Measurements from ENCODE around the gene BUD31. TPM values are rescaled to one million over a fixed set of nuclear protein-coding genes. Genes with fewer than 3 reads are reported as not detected.

The BUD31 gene
- total and polyA plus RNA-seq, 10 of the 15 experiments (the other 5 are each of a cell fraction or from before 2014, with no cell fraction given) = 74.2 to 317 (median 130) TPM

GRCh38 chr7:99404977-99405320 lies 3.8 kb upstream of the BUD31 start (continued):
- TF ChIP-seq ZBTB11 (CRISPR knock-in tag; IDR thresholded peaks at IDR 0.05) (no peak), PAX8 (IDR thresholded peaks at IDR 0.05) (no peak)

GRCh38 chr7:99406557-99406956 lies 2.2 kb upstream of the BUD31 start:
- CTCF ChIA-PET = interaction anchor here (0.9 to 4.6 kb wide), 9 partner anchors 8 to 431 kb away, joined by 3 to 31 read pairs (median 4); partner anchors contain the start of gene ARPC1A
- peaks cover 12% of the 10 kb centered on the region for H3K4me1 ChIP-seq (ENCODE audit: control insufficient read depth, insufficient read depth, low read length)
- peaks cover 62% of the 10 kb centered on the region for H3K79me2 ChIP-seq (ENCODE audit: control insufficient read depth, insufficient read depth, low read length)
- peak overlapping the region; percentile 99; the same call in 1 of the 2 replicates for H3K27ac ChIP-seq (ENCODE audit: control insufficient read depth, insufficient read depth)
- no TSS peak for BruUV-seq (replicated peaks)
- peak overlapping the region; percentile 83 for H3K4me2 ChIP-seq (ENCODE audit: control insufficient read depth, insufficient read depth)
- no peak overlapping the region for H2AFZ ChIP-seq (ENCODE audit: control insufficient read depth, low read depth, low read length)
- RAD21 ChIA-PET (ENCODE audit: unreplicated experiment) = interaction anchor here (1.6 to 2.2 kb wide), 2 partner anchors 27 to 41 kb away, joined by 5 to 15 read pairs; no protein-coding TSS in a partner anchor
- DNase-seq (ENCODE audit: low read depth, low spot score) (no peak), FAIRE-seq (no peak), ATAC-seq (peak; percentile 8)
- intact Hi-C loops (cut with micrococcal nuclease; ENCODE audit: unreplicated experiment) (loop anchor here (5.0 kb wide), 1 partner anchor 34 kb away; the partner anchor contains the start of gene ARPC1B), in situ Hi-C loops (cut with MboI) (no loop called here)
- SMC1A ChIA-PET (ENCODE audit: uncharacterized antibody, unreplicated experiment) = interaction anchor here (0.7 to 1.5 kb wide), 4 partner anchors 12 to 54 kb away, joined by 3 to 8 read pairs (median 4); no protein-coding TSS in a partner anchor
- H3K9me3 ChIP-seq (replicated peaks; ENCODE audit: control insufficient read depth, insufficient read depth, low read length) = no peaks in the 10 kb centered on the region
- peak overlapping the region; percentile 98 for H3K9ac ChIP-seq (ENCODE audit: control insufficient read depth, insufficient read depth, low read length)
- POLR2A ChIA-PET = interaction anchor here (1.1 to 4.9 kb wide), 4 partner anchors 8 to 95 kb away, joined by 3 to 51 read pairs (median 10); partner anchors contain the start of genes CPSF4 and PTCD1
- no peaks in the 10 kb centered on the region for H3K27me3 ChIP-seq (replicated peaks in 1 of 2; ENCODE audit: control insufficient read depth in 2 of 2, insufficient read depth in 2 of 2, low read length in 1 of 2)
- TF ChIP-seq CTCF (IDR thresholded peaks at IDR 0.05 in 2 of 3, conservative IDR thresholded peaks at IDR 0.05 in 1 of 3; ENCODE audit: control insufficient read depth in 2 of 3, extremely low read depth in 1 of 3, insufficient read depth in 1 of 3, low read depth in 3 of 3, low read length in 3 of 3) (peak in 2 of 3 experiments; percentile 15 to 35; a peak in 3 of 6 replicates), MAX (IDR thresholded peaks at IDR 0.05; ENCODE audit: low read depth, low read length) (no peak), SMC3 (IDR thresholded peaks at IDR 0.05; ENCODE audit: borderline replicate concordance, low read length) (peak; percentile 24; the same call in 1 of the 2 replicates), RAD21 (IDR thresholded peaks at IDR 0.05; ENCODE audit: insufficient read depth, low read depth, low read length) (0 out of 2 replicates have a peak, but pooled peaks have one; percentile 16)
- H3K4me3 ChIP-seq = peak overlapping the region; percentile 100
- 6% methylated on average over 1 of the region's 1 CpG for WGBS (ENCODE audit: insufficient coverage, insufficient replicate concordance, low lambda C conversion rate, missing lambda C conversion rate)
- peaks cover 6 to 19% of the 10 kb centered on the region in 2 experiments for H3K36me3 ChIP-seq (ENCODE audit: control insufficient read depth in 2 of 2, insufficient read depth in 2 of 2, low read length in 1 of 2)
- no peaks in the 10 kb centered on the region for H4K20me1 ChIP-seq (ENCODE audit: control insufficient read depth, insufficient read depth)
